ENCODE measurements around the gene CMIP.

Gene CMIP

DNA sequence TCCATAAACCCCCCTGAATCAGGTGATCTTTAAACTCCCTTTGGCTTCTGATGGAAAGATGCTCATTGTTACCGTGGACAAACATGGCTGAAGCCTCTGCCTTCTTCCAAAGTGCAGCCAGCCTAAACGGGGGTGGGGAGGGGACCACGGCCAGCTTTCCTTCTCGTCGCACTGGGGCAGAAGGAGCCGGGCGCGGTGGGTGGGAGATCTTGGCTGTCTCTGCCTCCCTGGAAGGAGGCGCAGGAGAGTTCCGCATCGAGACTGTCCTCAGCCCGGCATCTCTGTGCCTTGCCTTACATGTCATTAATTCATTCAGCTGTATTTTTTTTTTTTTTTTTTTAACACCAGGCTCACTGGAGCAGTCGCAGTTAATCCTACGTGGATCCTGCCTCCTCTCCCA lies 171.2 kb downstream of the CMIP start:
- no peaks in the 10 kb centered on the region for H3K9me3 Mint-ChIP-seq
- H3K27ac Mint-ChIP-seq = no peak overlapping the region
- H3K4me3 Mint-ChIP-seq = no peak overlapping the region
- H3K4me1 Mint-ChIP-seq = peaks cover 26% of the 10 kb centered on the region
- peaks cover 18% of the 10 kb centered on the region for H3K36me3 Mint-ChIP-seq (ENCODE audit: low read depth)
- no peaks in the 10 kb centered on the region for H3K27me3 Mint-ChIP-seq (ENCODE audit: low read depth)
- TF ChIP-seq, protein P1, sequence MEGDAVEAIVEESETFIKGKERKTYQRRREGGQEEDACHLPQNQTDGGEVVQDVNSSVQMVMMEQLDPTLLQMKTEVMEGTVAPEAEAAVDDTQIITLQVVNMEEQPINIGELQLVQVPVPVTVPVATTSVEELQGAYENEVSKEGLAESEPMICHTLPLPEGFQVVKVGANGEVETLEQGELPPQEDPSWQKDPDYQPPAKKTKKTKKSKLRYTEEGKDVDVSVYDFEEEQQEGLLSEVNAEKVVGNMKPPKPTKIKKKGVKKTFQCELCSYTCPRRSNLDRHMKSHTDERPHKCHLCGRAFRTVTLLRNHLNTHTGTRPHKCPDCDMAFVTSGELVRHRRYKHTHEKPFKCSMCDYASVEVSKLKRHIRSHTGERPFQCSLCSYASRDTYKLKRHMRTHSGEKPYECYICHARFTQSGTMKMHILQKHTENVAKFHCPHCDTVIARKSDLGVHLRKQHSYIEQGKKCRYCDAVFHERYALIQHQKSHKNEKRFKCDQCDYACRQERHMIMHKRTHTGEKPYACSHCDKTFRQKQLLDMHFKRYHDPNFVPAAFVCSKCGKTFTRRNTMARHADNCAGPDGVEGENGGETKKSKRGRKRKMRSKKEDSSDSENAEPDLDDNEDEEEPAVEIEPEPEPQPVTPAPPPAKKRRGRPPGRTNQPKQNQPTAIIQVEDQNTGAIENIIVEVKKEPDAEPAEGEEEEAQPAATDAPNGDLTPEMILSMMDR (IDR thresholded peaks at IDR 0.05; ENCODE audit: unreplicated experiment in 3 of 3) = no peak

DNA sequence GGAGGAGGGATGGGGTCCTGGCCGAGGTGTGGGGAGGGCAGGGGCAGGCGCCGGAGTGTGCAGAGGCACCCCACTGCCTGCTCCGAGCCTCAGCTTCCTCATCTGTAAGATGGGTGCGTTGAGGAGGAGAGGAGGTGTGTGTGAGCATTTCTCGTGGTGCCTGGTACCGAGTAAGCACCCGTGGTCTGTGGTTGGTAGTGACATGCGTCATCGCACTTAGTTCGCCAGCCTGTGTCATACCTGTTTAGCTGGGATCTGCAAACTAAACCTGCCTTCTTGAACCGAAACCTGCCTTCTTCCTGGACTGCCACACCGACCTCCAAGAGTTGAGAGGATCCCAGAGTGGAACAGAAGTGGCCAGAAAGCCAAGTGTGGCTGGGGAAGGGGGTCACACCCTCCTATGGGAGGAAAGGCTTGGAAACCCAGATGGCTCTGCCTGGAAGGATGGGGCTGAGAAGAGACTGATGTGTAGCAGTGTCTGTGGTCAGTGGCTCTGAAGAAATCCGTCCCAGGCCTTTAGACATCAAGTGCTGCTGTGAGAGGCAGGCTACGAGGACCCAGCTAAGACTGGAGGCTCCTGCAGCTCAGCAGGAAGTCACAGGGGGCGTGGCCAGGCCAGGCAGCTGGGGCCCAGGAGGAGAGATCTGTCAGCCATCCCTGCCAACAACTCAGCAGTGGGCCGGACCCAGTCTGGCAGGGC lies 171.9 kb downstream of the CMIP start:
- TF ChIP-seq, protein P1 (IDR thresholded peaks at IDR 0.05; ENCODE audit: unreplicated experiment in 3 of 3) = no peak
- Mint-ChIP-seq H3K36me3 (ENCODE audit: low read depth) (peaks cover 18% of the 10 kb centered on the region), H3K27me3 (ENCODE audit: low read depth) (no peaks in the 10 kb centered on the region), H3K27ac (peak overlapping the region in 2 of 3 experiments; percentile 54 to 55), H3K4me3 (no peak overlapping the region), H3K4me1 (peaks cover 20% of the 10 kb centered on the region), H3K9me3 (no peaks in the 10 kb centered on the region)

DNA sequence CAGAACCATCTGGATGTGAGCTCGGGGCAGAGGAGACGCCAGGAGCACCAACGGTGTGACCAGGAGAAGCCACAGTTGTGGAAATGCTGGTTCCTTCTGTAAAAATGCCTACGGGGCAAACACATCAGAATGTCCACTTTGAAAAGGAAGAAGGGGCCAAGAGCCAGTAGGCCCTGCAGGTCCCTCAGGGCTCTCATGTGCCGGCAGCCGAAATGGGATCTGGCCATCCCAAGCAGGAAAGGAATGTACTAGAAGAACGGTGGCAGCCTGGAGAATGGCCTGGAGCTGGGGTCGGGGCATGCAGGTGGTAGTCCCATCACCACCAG lies 172.4 kb downstream of the CMIP start:
- H3K27ac Mint-ChIP-seq = peak overlapping the region in 2 of 3 experiments; percentile 54 to 55
- H3K4me1 Mint-ChIP-seq = peaks cover 16% of the 10 kb centered on the region

DNA sequence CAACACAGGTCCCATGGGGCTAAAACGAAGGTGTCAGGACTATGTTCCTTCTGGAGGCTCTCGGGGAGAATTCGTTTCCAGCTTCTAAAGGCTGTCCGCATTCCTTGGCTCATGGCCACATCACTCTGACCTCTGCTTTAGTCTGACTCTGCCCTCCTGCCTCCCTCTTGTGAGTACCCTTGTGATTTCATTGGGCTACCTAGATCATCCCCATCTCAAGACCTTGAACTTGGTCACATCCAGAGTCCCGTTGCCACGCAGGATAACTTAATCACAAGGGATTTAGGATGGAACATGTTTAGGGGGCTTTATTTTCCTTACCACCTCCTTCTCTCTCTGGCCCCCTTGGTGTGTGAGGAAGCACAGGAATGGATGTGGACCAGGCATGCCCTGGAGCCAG lies 173.6 kb downstream of the CMIP start:
- H3K36me3 Mint-ChIP-seq (ENCODE audit: low read depth) = peaks cover 18% of the 10 kb centered on the region
- TF ChIP-seq, protein P1 (IDR thresholded peaks at IDR 0.05; ENCODE audit: unreplicated experiment in 3 of 3) = no peak
- H3K9me3 Mint-ChIP-seq = no peaks in the 10 kb centered on the region
- peak overlapping the region in 2 of 3 experiments; percentile 70 to 73 for H3K27ac Mint-ChIP-seq
- peaks cover 10% of the 10 kb centered on the region for H3K4me1 Mint-ChIP-seq
- no peaks in the 10 kb centered on the region for H3K27me3 Mint-ChIP-seq (ENCODE audit: low read depth)
- no peak overlapping the region for H3K4me3 Mint-ChIP-seq

More for the DNA sequence above, 172.4 kb downstream of the CMIP start:
- Mint-ChIP-seq H3K4me3 (no peak overlapping the region), H3K36me3 (ENCODE audit: low read depth) (peaks cover 18% of the 10 kb centered on the region), H3K27me3 (ENCODE audit: low read depth) (no peaks in the 10 kb centered on the region), H3K9me3 (no peaks in the 10 kb centered on the region)
- TF ChIP-seq, protein P1 (IDR thresholded peaks at IDR 0.05; ENCODE audit: unreplicated experiment in 3 of 3) = no peak

DNA sequence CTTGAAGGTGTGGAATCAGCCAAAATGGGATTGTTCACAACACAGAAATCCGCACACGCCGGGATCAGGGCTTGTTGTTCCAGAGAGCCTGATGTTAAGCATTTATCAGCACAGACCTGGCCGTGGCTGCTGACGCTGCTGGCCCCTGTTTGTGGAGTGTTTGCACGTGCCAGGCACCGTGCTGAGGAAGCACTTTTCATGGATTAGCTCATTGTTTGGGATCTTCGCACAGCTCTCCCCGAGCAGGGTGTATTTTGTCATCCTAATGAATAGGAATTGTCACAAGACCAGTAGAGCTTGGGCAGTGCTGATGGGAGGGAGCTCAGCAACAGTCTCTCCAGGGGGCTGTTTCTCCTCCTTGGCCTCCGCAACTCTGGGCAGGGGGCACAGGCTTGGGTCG lies 174.1 kb downstream of the CMIP start:
- Mint-ChIP-seq H3K27ac (peak overlapping the region in 2 of 3 experiments; percentile 70 to 73), H3K9me3 (no peaks in the 10 kb centered on the region), H3K4me1 (peaks cover 10% of the 10 kb centered on the region), H3K27me3 (ENCODE audit: low read depth) (no peaks in the 10 kb centered on the region), H3K36me3 (ENCODE audit: low read depth) (peaks cover 18% of the 10 kb centered on the region), H3K4me3 (no peak overlapping the region)
- TF ChIP-seq, protein P1 (IDR thresholded peaks at IDR 0.05; ENCODE audit: unreplicated experiment in 3 of 3) = no peak

DNA sequence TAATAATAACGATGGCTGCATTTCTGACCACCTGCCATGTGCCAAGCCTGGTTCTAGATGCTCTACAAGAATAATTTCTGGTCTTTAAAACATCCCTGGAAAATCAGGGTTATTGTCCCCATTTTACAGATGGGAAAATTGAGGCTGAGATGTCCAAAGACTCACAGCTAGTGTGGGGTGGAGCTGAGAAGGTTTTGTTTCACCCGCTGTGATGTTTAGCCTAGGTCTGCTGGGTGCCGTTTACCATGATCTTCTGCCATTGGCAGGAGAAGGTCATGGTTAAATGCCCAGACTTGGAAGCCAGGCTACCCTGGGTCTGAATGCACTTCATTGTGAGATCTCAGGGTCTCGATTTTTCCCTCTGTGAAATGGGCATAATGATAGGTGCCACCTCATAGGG lies 175.4 kb downstream of the CMIP start:
- Mint-ChIP-seq H3K27ac (no peak overlapping the region), H3K9me3 (no peaks in the 10 kb centered on the region), H3K4me3 (no peak overlapping the region), H3K4me1 (peaks cover 10% of the 10 kb centered on the region), H3K36me3 (ENCODE audit: low read depth) (peaks cover 18% of the 10 kb centered on the region), H3K27me3 (ENCODE audit: low read depth) (no peaks in the 10 kb centered on the region)
- TF ChIP-seq, protein P1 (IDR thresholded peaks at IDR 0.05; ENCODE audit: unreplicated experiment in 3 of 3) = no peak
